ENCODE measurements around the gene DNAJA1. TPM values are rescaled to one million over a fixed set of nuclear protein-coding genes. Genes with fewer than 3 reads are reported as not detected.

The DNAJA1 gene
- total RNA-seq: 74.7 and 90.9 TPM in 2 replicates

GRCh38 chr9:33024966-33025571, at the start of gene DNAJA1:
DNAJA1 (plus strand) TSS chr9:33025273; CDS start chr9:33026485, 1,212 bp downstream.

GRCh38 chr9:33076046-33077004, 51.3 kb downstream of the DNAJA1 start, which contains the start of gene SMU1:
SMU1 (minus strand) TSS chr9:33076674; CDS start chr9:33076608, 66 bp downstream.

Other genes with a start within 250 kb of the DNAJA1 start
- gene TMEM215, start 241.7 kb upstream of the DNAJA1 start, total RNA-seq: not detected in 2 replicates
- 16.0 and 29.4 TPM in 2 replicates for gene APTX, start 23.6 kb upstream of the DNAJA1 start, total RNA-seq
- gene SMU1, start 51.4 kb downstream of the DNAJA1 start, total RNA-seq: 11.1 and 11.4 TPM in 2 replicates
- gene B4GALT1, start 142.1 kb downstream of the DNAJA1 start, total RNA-seq: 88.1 and 95.9 TPM in 2 replicates
- gene SPINK4, start 214.9 kb downstream of the DNAJA1 start, total RNA-seq: not detected in 2 replicates
- 27.0 and 46.1 TPM in 2 replicates for gene BAG1, start 239.4 kb downstream of the DNAJA1 start, total RNA-seq
- gene CHMP5, start 239.8 kb downstream of the DNAJA1 start, total RNA-seq: 36.3 and 51.4 TPM in 2 replicates

Data from cardiac ventricle fibroblast (primary cell).